CD4-positive, alpha-beta T cell treated with Interleukin-2 at 100 ng/mL for 4 hours (primary cell): ENCODE data around the gene TRIM21.
"Not testable (repeated sequence)": the region's sequence is repeated elsewhere in the genome, so short reads cannot be mapped to it uniquely, and the experiment has no call there.

Experiments
- DNase-seq: peaks from one replicate; pipeline ENCODE4 v3.0.0-alpha.2; 2020; ENCODE audit warnings: low spot score

TRIM21 gene

DNA sequence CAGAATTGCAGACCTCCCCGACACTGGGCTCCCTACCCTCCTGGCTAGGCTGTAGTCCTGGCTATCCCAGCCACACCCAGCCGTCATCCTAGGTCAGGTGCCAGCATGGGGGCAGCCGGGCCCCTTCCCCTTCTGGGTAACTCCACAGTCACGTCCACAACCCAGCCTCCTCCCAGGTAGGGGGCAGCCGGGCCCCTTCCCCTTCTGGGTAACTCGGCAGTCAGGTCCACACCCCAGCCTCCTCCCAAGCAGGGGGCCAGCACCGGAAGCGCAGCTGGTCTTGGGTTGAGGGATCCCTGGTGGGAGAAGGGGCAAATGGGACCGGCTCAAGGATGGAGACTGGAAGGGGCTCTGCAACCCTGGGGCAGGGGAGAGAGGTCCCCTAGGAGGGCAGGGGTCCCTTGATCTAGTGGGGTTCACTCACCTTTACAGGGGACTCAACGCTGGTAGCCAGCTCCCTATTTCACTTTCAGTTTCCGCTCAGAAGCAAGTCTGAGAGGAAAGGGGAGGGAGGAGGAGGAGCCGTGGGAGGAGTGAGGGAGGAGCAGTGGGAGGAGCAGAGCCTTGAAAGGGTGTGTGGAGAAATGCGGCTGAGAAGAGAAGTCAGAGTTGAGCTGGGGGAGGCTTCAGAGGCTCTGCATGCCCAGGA lies at the start of gene TRIM21:
TSS of gene TRIM21 (minus strand) at position 494 of the 649 bp plus-strand sequence. CDS start 3,293 bp downstream, outside the sequence.
- DNase-seq: peak; percentile 88

DNA sequence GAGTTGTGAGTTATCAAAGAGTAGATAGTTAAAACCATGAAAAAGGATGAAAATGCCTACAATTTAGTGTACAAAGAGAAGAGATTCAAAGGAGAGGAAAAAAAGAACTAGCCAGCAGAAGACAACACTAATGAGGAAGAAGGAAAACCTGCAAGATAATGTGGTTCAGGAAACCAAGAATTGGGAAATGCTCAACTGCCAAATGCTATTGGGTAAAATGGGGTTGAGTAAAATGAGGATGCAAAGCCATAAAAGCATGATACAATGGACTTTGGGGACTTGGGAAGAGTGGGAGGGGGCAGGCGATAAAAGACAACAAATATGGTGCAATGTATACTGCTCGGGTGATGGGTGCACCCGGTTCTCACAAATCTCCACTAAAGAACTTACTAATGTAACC lies 48.0 kb upstream of the TRIM21 start:
- DNase-seq: no peak

DNA sequence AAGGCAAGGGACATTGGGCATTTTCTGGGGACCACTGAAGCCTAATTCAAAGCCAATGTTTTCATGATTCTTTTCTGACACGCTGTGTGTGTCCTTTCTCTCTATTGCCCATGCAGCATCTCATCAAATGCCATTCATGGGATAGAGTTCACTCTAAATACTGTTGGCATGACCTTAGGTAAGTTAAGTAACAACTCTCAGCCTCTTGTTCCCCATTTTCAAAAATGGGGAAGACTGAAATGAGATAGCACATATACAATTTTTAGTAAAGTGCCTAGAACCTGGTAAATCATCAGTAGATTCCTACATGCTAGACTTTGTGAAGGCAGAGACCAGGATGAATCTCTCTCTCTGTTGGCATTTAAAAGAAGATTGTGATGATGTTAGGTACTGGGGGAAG lies 42.9 kb upstream of the TRIM21 start:
- no peak for DNase-seq

DNA sequence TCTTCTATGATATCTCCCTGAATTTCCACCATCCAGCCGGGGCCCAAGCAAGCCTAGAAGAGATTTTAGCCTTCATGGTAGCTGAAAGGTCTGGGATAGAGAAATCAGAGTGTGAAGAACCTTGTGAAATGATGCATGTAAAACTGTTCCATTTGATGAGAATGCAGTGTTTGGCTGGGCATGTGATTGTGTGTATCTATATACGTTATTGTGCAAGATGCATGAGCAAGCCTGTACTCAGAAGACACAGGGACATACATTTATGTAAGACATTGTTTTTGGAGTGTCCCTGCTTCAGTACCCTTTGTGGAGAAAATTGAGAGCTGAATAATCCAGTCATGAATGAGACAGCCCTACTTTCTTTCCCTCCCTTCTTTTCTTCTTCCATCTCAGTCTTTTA lies 40.4 kb upstream of the TRIM21 start:
- DNase-seq: no peak

DNA sequence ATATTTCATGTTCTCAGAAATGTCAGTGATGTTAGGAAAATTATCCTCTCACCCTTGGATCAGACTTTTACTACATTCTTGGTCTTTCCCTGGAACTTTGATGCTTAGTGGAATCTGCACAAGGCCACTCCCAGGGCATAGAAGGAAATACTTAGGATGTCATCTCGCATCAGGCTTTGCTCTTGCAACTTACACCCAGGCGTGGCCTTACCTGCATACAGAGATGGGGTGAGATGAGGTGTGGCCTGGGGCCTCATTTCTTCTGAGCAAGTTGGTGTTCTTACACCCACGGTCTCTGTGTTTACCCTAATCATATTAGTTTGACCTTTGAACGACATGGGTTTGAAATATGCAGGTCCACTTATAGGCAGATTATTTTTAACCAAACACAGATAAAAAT lies 36.5 kb upstream of the TRIM21 start:
- no peak for DNase-seq

DNA sequence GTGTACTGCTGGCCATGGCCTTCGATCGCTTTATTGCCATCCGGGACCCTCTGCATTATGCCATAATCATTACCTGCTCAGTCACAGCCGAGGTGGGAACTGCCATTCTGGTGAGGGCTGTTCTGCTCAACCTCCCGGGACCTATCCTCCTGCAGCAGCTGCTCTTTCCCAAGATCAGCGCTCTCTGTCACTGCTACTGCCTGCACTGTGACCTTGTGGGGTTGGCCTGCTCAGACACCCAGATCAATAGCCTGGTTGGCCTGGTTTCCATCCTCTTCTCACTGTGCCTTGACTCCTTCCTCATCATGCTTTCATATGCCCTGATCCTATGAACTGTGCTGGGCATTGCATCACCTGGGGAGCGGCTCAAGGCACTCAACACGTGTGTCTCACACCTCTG lies 24.9 kb upstream of the TRIM21 start:
- DNase-seq: no peak

DNA sequence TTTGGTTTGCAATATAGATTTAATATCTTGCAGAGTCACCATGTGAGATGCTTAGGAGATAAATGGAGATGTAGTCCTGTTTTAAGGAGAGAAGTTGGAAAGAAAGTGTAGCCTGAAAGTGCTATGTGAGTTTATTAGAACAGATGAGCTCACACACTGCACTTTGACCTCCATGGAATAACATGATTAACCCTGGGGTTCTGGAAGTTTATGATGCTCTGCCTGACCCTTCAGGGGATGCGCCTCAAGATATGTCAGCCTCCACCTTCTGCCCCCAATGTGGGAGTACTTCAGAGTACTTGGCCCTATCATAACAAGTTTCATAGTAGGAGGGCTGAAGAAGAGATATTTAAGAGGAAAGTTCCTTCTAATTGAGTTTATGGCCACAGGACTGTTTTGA lies 23.3 kb upstream of the TRIM21 start:
- DNase-seq: no peak

DNA sequence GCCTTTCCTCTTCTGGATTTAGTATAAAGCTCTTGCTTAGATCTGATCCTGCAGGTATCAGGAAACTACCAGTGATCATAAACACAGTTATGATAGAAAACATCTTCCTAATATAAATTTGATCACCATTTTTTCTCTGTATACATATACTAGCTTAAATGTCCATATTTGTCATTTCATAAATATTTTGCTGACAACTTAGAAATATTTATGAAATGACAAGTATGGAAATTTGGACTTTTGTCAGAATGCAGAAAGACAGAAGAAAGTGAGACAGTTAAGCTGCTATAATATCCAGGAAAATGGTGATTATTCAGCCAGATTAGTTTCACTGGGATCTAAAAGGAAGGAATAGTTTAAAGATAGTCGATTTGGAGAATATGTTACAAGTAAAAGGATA lies 22.8 kb upstream of the TRIM21 start:
- DNase-seq: no peak

DNA sequence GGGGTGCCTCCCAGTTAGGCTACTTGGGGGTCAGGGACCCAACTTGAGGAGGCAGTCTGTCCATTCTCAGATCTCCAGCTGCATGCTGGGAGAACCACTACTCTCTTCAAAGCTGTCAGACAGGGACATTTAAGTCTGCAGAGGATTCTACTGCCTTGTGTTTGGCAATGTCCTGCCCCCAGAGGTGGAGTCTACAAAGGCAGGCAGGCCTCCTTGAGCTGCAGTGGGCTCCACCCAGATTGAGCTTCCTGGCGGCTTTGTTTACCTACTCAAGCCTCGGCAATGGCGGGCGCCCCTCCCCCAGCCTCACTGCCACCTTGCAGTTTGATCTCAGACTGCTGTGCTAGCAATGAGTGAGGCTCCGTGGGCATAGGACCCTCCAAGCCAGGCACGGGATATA lies 12.7 kb upstream of the TRIM21 start:
- not testable (repeated sequence) for DNase-seq

DNA sequence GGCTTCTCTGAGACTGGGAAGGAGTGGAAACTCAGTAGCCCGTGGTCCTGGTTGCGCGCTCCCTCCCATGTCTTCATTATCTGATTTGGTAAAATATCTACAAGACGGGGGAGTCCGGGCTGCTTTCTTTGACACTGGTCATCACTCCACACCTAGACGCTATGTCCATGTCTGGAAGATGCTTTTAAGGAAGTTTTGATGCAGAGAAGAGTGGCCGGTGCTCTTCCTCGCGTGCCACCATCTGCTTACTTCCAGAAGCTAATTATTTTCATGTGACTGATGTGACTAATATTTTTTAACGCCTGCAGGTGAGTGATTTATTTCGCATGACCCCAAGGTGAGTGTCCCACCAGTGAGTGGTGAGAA lies 339 bp upstream of the TRIM21 start:
- no peak for DNase-seq

DNA sequence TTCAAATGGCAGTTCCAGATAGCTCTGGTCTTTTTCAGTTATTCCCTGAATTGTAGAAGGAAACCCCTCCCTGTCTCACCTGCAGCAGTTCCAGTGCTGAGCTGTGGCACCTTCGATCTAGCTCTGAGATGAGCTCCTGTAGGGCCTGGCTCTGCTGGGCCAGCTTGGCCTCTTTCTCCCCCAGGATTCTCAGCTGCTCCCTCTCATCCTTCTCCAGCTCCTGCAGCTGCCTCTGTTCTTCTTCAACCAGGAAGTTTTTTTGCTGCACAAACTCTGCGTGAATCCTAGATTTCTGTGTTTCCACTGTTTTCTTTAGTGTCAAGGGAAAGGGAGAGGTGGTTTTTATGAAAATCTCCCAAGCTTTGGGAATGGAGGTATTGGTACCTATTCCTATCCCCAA lies 5.3 kb downstream of the TRIM21 start:
- no peak for DNase-seq

DNA sequence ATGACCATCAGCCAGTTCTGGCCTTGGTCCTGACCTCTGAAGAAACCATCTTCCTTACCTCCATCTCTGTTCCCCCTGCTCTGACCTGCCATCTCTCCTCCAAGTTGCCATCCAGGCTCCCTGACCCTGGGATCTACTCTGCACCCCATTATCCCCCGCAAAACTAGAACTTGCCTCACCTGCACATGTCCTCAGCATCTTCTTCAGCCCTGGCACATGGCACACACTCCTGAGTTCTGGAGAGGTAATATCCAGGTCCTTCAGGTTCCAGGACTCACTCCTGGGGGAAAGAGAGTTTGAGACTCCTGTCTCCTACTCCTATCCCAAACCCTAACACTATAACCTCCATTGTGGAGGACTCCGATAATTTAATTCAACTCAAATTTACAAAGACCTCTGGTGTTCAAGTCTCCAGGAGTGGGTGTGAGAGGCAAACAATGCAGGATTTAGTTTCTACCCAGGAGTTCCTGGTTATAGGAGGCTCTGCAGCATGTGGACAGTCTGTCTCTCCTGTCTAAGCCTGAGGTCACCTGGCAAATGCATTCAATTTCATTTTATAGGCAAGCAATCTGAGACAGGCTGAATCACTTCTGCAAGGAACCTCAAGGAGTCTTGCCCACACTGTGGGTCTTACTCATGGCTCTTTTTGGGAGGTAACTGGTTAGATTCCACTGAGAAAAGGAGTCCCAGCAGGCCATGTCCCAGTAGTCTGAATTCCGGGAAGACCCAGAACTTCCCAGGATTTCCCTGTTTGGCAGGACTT lies 7.3 kb downstream of the TRIM21 start:
- DNase-seq: no peak

DNA sequence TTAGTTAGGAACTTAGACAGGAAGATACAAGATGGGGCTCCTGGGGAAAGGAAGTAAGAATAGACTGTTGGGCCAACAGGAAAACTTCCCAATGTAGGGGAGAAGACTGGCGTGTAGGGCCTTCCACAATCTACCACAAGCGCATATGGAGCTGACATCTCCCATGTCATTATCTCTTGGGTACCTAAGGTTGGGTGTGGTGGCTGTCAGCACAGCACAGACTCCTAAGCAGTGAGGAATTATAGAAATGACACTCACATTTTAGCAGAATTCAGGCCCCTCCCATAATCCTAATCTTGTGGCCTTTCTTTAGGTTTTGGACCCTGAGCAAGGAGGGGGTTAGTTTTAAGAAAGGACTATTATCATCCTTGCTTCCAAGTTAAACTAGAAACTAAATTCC lies 11.6 kb downstream of the TRIM21 start:
- DNase-seq: no peak

DNA sequence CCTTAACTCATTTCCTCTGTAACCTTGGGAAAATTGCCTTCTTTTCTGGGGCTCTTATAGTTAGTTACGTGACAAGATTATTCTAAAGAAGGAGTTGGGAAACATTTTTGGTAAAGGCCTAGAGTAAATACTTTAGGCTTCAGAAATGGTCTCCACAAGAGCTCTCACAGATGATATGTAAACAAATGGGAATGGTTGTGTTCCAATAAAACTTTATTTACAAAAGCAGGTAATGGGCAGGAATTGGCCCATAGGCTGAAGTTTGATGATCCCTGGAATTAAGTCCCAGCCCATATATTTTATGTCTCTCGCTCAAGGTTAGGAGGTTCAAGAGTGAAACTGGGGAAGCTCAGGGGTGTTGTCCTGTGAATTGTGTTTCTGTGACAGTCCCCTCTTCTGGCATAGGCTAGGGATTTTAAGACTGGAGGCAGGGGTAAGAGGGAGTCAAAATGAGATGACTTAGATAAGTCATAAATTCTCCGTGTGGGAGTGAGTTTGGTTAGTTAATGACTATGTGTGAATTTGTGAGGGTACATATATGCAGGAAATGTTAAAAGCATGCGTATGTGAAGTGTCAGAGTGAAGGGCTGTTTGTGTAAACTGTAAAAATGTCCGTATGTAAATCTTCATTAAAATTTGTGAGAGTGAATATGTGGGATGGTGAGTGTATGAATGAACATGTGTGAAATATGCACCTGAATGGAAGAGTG lies 17.9 kb downstream of the TRIM21 start:
- no peak for DNase-seq

DNA sequence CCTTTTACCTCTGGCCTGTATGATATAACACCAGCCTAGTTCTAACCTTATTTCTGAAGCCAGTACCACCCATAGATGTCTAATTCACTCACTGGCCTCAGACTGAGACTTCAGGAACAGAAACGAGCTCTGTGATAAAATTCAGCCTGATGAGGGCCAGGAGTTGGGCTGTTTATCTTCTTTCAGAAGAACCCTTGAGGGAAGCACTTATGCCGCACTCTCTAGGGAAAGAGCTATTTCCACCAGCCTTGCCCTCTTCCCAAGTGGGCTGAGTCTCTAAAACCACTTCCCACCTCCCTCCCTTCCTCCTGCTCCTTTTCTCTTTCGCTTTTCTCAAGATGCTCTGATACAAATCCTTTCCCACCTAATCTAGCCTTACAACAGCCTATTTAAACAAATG lies 23.3 kb downstream of the TRIM21 start:
- no peak for DNase-seq

DNA sequence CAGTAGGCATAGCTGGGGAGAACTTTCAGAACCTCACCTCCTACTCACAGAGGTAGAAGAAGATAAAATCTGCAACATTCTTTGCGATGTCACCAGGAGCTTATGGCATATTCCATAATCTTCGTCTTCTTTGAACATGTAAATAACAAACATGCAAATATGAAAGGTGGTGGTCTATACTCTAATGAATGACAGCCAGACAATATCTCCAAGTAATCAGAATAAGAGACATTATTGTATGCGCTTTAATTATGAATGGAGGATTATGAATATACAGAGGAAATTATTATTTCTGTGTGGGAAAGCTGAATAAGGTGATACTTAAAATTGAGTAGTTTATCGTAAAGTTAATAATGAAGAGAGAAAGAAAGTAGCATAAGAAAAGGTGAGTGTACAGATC lies 25.2 kb downstream of the TRIM21 start, which contains the start of gene OR52B4:
TSS of gene OR52B4 (minus strand) at position 101 of the 400 bp plus-strand sequence. CDS start at position 10, 91 bp downstream.
- no peak for DNase-seq

DNA sequence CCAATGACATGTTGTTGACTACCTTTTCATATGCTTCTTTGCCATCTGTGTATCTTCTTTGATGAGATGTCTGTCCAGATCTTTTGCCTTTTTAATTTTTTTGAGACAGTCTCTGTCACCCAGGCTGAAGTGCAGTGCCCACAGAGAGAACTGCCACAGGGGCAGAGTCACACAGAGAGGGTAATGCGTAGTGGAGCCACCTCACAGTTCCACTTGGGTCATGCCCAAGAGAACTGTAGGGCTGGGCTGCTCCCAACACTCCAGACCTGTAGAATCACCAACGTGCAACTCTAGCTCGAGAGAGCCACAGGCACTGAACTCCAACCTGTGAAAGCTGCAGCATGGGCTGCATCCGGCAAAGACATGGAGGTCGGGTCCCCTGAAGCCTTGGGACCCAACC lies 45.4 kb downstream of the TRIM21 start:
- DNase-seq: not testable (repeated sequence)

DNA sequence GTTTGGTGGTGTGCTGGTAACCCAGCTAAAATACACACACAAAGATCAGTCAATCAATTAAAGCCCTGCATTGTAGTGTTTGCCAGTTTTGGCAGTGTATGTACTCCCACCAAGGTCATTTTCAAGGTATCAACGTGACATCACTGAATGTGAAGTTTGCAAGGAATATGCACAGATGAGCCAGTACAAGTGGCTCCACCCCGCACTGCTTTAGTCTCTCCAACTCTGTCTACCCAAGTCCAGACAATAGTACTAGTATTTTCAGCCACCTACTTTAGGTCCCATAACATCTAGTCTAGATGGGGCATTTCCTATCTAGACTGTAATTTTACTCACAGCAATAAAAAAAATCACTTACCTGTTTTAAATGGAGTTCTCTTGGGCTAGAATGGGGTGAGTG lies 48.1 kb downstream of the TRIM21 start:
- not testable (repeated sequence) for DNase-seq
